Stomach (tissue), 9 donors: ENCODE measurements around the gene EWSR1. TPM values are rescaled to one million over a fixed set of nuclear protein-coding genes. Genes with fewer than 3 reads are reported as not detected.
A peak's percentile ranks its signal among the peaks of the same experiment; 100 is the strongest.

ENCODE experiments used
- DNase-seq, 2 donors: peaks; one replicate each; pipeline versions ENCODE4 v3.0.0 to v3.0.0-alpha.2; 2013 to 2019
- H3K27ac ChIP-seq, 5 donors: fragments of 200-600 bp in 4 of 5; sonication (generic) in 4 of 5; one replicate each; pipeline ENCODE4 v1.5.1; 2013 to 2019; ENCODE audit warnings: mild to moderate bottlenecking in 1 of 5, moderate library complexity in 1 of 5
- H3K27me3 ChIP-seq, 3 donors: fragments of 200-600 bp; sonication (generic); one replicate each; pipeline ENCODE4 v1.5.1; 2017 to 2019; ENCODE audit warnings: mixed run types in 1 of 3
- H3K36me3 ChIP-seq, 4 donors: fragments of 200-600 bp; sonication (generic); 1 replicate in 3 of 4; 2 replicates in 1 of 4; pipeline ENCODE4 v1.5.1; 2016 to 2019
- H3K4me1 ChIP-seq, 4 donors: fragments of 200-600 bp; sonication (generic); one replicate each; pipeline ENCODE4 v1.5.1; 2016 to 2019
- H3K4me3 ChIP-seq, 4 donors: fragments of 200-600 bp; sonication (generic) in 3 of 4; one replicate each; pipeline ENCODE4 v1.5.1; 2016 to 2019; ENCODE audit warnings: mild to moderate bottlenecking in 1 of 4
- H3K9me3 ChIP-seq, 4 donors: fragments of 200-600 bp; sonication (generic); one replicate each; pipeline ENCODE4 v1.5.1; 2016 to 2019
- EP300 ChIP-seq: sonication (generic); formaldehyde crosslinking; IDR thresholded peaks from one replicate; pipeline ENCODE4 v1.6.1; 2017; ENCODE audit warnings: antibody characterized with exemption
- POLR2A ChIP-seq, 4 donors: fragments of 450-650 bp; IDR thresholded peaks; one replicate each; pipeline ENCODE4 v1.6.1; 2016; ENCODE audit warnings: antibody characterized with exemption in 4 of 4, control low read depth in 2 of 4, mild to moderate bottlenecking in 1 of 4, moderate library complexity in 1 of 4
- POLR2AphosphoS5 ChIP-seq, 3 donors: sonication (generic); formaldehyde crosslinking; IDR thresholded peaks; one replicate each; pipeline ENCODE4 v1.6.1; 2016; ENCODE audit warnings: antibody characterized with exemption in 3 of 3
- WGBS, 5 donors: extraction: QIAGEN DNeasy Blood & Tissue Kit in 3 of 5; methylation state at CpG; one replicate each; pipeline versions ENCODE4 v1.1.5 to v1.1.7; 2013 to 2018; 5-methylcytosine and 5-hydroxymethylcytosine counted together
- intact Hi-C: fragments of 100-400 bp; cut with DNase I; formaldehyde crosslinking; loops from one replicate; pipeline ENCODE4 v1.15.1; 2023; ENCODE audit warnings: low total_unique reads
- polyA plus RNA-seq, 3 donors: library from polyadenylated mRNA; stranded (reverse); fragments of 200-250 nt; gene quantifications; one replicate each; pipeline ENCODE4 v1.2.3, GENCODE V29; 2013
- total RNA-seq, 5 donors: library from RNA; depleted of rRNA; stranded (reverse); fragments of >200 nt; gene quantifications; one replicate each; pipeline versions ENCODE4 v1.1.0 to v1.2.3, GENCODE V29; 2014 to 2016
- TF ChIP-seq, protein P1 (sequence below), 7 experiments: fragments of 450-650 bp in 4 of 7; fragments of 200-600 bp in 3 of 7; sonication (generic) in 3 of 7; IDR thresholded peaks; one replicate each; pipeline ENCODE4 v1.5.1; 2016 to 2019; ENCODE audit warnings: antibody characterized with exemption in 7 of 7, control low read depth in 2 of 7, mild to moderate bottlenecking in 1 of 7
- donor health status: healthy with polysubstance abuse.
- donor health status: Bipolar disorder and iron deficiency.
- donor health status: healthy.

The EWSR1 gene
- total and polyA plus RNA-seq, 8 donors: 97.7 to 376 (median 161) TPM

DNA sequence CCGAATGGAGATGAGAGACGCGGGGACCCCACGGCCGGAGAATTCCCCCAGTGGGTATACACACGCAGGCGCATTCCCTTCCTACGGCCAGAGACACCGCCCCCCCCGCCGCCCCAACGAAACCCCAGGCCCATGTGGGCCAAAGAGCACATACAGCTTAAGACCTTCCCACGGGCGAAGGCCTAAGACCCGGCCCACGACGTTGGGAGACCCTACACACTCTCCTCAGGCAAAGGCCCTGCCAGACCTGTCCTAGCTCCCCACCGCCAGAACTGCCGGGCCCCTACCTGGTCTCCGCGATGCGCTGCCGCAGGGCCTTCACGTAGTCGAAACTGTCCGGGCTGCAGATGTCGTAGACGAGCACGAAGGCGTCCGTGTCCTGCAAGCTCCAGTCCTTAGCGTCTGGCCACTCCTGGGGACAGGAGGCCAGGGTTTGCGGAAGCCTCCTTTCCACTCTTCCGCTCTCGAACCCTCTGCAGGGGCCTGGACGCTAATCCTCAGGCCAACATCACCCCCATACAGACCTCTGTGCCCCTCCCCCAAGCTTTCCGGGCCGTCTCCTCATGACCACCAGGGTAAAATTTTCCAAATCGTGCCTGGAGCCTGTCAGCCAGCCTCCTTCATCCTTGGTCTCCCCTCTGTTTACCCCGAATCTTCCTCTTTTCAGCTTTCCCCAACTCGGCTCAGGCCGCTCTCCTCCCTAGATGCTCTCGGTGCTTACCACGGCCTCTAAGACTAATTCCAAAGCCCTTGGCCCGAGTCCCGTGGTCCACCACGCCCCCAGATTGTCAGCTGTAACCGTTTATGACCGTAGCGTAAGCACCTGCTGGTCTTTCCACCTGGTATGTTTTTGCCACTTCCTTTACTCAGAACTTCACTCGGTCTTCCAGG lies 45.8 kb downstream of the EWSR1 start:
- peak in 1 of 2 donors; percentile 43 for DNase-seq
- H3K4me1 ChIP-seq: peaks cover 58 to 69% (median 66%) of the 10 kb centered on the region in 4 donors
- H3K36me3 ChIP-seq: no peaks in the 10 kb centered on the region
- peaks cover 15 to 45% (median 40%) of the 10 kb centered on the region in 3 donors for H3K27me3 ChIP-seq
- TF ChIP-seq POLR2AphosphoS5 (IDR thresholded peaks at IDR 0.05) (no peak), POLR2A (IDR thresholded peaks at IDR 0.05) (no peak), EP300 (no peak)
- TF ChIP-seq, protein P1, sequence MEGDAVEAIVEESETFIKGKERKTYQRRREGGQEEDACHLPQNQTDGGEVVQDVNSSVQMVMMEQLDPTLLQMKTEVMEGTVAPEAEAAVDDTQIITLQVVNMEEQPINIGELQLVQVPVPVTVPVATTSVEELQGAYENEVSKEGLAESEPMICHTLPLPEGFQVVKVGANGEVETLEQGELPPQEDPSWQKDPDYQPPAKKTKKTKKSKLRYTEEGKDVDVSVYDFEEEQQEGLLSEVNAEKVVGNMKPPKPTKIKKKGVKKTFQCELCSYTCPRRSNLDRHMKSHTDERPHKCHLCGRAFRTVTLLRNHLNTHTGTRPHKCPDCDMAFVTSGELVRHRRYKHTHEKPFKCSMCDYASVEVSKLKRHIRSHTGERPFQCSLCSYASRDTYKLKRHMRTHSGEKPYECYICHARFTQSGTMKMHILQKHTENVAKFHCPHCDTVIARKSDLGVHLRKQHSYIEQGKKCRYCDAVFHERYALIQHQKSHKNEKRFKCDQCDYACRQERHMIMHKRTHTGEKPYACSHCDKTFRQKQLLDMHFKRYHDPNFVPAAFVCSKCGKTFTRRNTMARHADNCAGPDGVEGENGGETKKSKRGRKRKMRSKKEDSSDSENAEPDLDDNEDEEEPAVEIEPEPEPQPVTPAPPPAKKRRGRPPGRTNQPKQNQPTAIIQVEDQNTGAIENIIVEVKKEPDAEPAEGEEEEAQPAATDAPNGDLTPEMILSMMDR (IDR thresholded peaks at IDR 0.05): no peak
- H3K4me3 ChIP-seq: no peak overlapping the region
- no peak overlapping the region for H3K27ac ChIP-seq
- no peaks in the 10 kb centered on the region for H3K9me3 ChIP-seq
- WGBS, 5 donors: 18 to 25% (median 20%) methylated on average over 40 to 51 of the region's 51 CpGs
- intact Hi-C loops: no loop called here

DNA sequence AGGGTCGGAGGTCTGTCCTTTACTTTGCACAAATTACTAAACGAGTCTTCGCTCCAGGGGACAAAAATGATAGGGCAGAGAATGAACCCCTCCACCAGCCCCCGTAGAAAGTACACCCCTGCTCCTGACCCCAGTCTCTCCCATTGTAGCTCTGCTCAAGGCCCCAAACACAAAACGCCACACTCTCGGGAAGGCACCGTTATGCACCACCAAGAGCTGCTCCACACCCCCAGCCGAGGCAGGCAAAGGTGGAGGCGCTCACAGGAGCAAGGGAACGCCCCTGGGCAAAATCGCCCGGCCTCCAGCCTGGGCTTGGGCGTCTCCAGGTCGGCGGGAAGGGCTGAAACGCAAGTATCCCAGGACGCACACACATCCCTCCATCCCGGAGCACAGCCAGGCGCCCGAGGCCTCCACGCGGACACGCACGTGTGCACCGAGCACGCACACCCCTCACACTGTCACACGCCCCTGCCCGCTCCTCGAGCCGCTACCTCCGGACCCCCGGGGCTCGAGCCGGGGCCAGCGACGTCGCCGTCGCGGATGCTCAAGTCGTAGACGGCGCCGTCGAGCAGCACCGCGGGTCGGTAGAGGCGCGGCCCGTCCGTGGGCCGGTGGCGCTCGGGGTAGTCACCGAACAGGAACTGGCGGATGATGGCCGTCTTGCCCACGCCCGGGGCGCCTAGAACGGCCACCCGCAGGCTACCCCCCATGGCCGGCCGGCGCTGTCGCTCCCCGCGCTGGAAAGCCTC lies 46.6 kb downstream of the EWSR1 start:
- H3K4me1 ChIP-seq: peaks cover 49 to 60% (median 57%) of the 10 kb centered on the region in 4 donors
- H3K4me3 ChIP-seq: peak overlapping the region; percentile 29 to 49 (median 42)
- no peak overlapping the region for H3K27ac ChIP-seq
- 3 to 6% (median 4%) methylated on average over 32 to 69 of the region's 69 CpGs for WGBS, 5 donors
- no peaks in the 10 kb centered on the region for H3K9me3 ChIP-seq
- H3K27me3 ChIP-seq: peaks cover 15 to 45% (median 40%) of the 10 kb centered on the region in 3 donors
- no peaks in the 10 kb centered on the region for H3K36me3 ChIP-seq
- peak in 1 of 2 donors; percentile 47 for DNase-seq
- intact Hi-C loops: no loop called here
- TF ChIP-seq, protein P1 (IDR thresholded peaks at IDR 0.05): no peak
- no peak for TF ChIP-seq POLR2AphosphoS5 (IDR thresholded peaks at IDR 0.05)

DNA sequence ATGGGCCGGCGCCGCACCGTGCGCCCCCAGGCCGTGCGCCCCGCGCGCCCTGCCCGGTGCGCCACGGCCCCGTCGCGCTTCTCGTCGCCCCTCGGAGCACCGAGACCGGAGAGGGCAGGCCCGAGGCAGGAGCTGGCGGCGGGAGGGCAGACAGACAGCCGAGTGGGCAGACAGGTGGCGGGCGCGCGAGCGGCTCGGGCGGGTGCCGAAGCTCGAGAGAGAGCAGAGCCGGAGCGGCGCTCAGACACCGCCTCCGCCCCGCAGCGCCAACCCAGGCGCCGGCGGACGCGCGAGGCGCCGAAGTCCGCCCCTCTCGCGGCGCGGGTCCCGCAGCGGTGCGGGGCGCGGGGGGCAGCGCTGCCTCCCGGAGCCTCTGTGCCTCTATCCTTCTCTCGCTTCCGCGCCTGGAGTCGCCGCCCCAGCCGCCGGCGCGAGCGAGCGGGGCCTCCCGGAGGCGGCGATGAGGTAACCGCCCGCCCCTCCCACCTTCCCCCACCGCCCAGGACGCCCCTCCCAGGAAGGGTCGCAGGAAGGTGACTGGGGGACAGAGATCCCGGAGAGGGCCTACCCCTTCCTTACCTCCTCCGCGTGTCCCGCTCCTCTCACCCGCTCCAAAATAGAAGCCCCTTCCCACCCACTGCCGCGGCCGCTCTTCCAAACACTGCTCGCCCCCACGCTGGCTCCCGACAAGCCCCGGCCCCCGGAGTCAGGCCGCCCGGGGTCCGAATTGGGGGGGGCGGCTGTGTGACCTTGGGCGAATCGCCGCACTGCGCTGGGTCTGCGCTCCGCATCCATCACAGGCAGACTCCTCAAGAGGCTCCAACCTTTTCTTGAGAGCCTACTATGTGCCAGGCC lies 47.4 kb downstream of the EWSR1 start, which contains the start of gene RASL10A:
RASL10A (minus strand) TSS at position 412 of the 855 bp plus-strand sequence. CDS start 451 bp downstream, outside the sequence.
- Histone ChIP-seq H3K36me3 (no peaks in the 10 kb centered on the region), H3K9me3 (no peaks in the 10 kb centered on the region), H3K27me3 (peaks cover 15 to 45% (median 40%) of the 10 kb centered on the region in 3 donors), H3K4me1 (peaks cover 43 to 52% (median 49%) of the 10 kb centered on the region in 4 donors), H3K4me3 (peak within 1 kb of the TSS; percentile 29 to 49 (median 42)), H3K27ac (no peak within 1 kb of the TSS)
- intact Hi-C loops: no loop called here
- TF ChIP-seq POLR2AphosphoS5 (IDR thresholded peaks at IDR 0.05): no peak
- TF ChIP-seq, protein P1 (IDR thresholded peaks at IDR 0.05): no peak
- TF ChIP-seq POLR2A (IDR thresholded peaks at IDR 0.05): no peak
- TF ChIP-seq EP300: no peak
- WGBS, 5 donors: 4 to 24% (median 5%) methylated on average over 23 to 103 of the region's 103 CpGs
- DNase-seq: peak in 1 of 2 donors; percentile 70
